Left renal pelvis (tissue), 4 donors: ENCODE measurements around the gene SWT1. TPM values are rescaled to one million over a fixed set of nuclear protein-coding genes. Genes with fewer than 3 reads are reported as not detected.

Source experiments
- DNase-seq, 4 donors: peaks; one replicate each; pipeline ENCODE4 v3.0.0-alpha.2; 2013; ENCODE audit warnings: low read depth in 4 of 4, low spot score in 3 of 4
- polyA plus RNA-seq, 4 donors: library from polyadenylated mRNA; unstranded; fragments of 120-200 nt; gene quantifications; one replicate each; pipeline ENCODE4 v1.2.1, GENCODE V29; 2013; ENCODE audit not compliant: insufficient read length in 4 of 4

Gene SWT1
- polyA plus RNA-seq, 4 donors = 7.9 to 10.5 (median 9.7) TPM

GRCh38 chr1:185284533-185285276 lies 127.7 kb downstream of the SWT1 start:
- DNase-seq = no peak

- no peak for DNase-seq
Measured at GRCh38 chr1:185287451-185287850, 130.5 kb downstream of the SWT1 start.

- no peak for DNase-seq
Measured at GRCh38 chr1:185288435-185288834, 131.5 kb downstream of the SWT1 start.

- no peak for DNase-seq
Measured at GRCh38 chr1:185289880-185290279, 132.9 kb downstream of the SWT1 start.

GRCh38 chr1:185291159-185291558 lies 134.2 kb downstream of the SWT1 start:
- no peak for DNase-seq

- no peak for DNase-seq
Measured at GRCh38 chr1:185291652-185292051, 134.7 kb downstream of the SWT1 start.

- DNase-seq = no peak
Measured at GRCh38 chr1:185292237-185292636, 135.3 kb downstream of the SWT1 start.

GRCh38 chr1:185293967-185294542 lies 137.1 kb downstream of the SWT1 start:
- DNase-seq = no peak

- no peak for DNase-seq
Measured at GRCh38 chr1:185295091-185295490, 138.1 kb downstream of the SWT1 start.

GRCh38 chr1:185297982-185298381 lies 141.0 kb downstream of the SWT1 start:
- DNase-seq = no peak

GRCh38 chr1:185300152-185300551 lies 143.2 kb downstream of the SWT1 start:
- no peak for DNase-seq

- no peak for DNase-seq
Measured at GRCh38 chr1:185305419-185305818, 148.5 kb downstream of the SWT1 start.

GRCh38 chr1:185308126-185308525 lies 151.2 kb downstream of the SWT1 start:
- no peak for DNase-seq

- no peak for DNase-seq
Measured at GRCh38 chr1:185309566-185309965, 152.6 kb downstream of the SWT1 start.

GRCh38 chr1:185311589-185312225 lies 154.7 kb downstream of the SWT1 start:
- DNase-seq = no peak

GRCh38 chr1:185312361-185313138 lies 155.6 kb downstream of the SWT1 start:
- no peak for DNase-seq

- DNase-seq = no peak
Measured at GRCh38 chr1:185314411-185314810, 157.4 kb downstream of the SWT1 start.

- DNase-seq = no peak
Measured at GRCh38 chr1:185315445-185316071, 158.6 kb downstream of the SWT1 start.

- DNase-seq = peak; percentile 73 to 82 (median 80)
Measured at GRCh38 chr1:185316163-185317033, 159.4 kb downstream of the SWT1 start.
